ENCODE results near the gene HELQ. TPM values are rescaled to one million over a fixed set of nuclear protein-coding genes. Genes with fewer than 3 reads are reported as not detected.

HELQ gene
- total and polyA plus RNA-seq, 2 of the 4 experiments (the other 2 are of a cell fraction): 8.8 to 9.1 TPM

DNA sequence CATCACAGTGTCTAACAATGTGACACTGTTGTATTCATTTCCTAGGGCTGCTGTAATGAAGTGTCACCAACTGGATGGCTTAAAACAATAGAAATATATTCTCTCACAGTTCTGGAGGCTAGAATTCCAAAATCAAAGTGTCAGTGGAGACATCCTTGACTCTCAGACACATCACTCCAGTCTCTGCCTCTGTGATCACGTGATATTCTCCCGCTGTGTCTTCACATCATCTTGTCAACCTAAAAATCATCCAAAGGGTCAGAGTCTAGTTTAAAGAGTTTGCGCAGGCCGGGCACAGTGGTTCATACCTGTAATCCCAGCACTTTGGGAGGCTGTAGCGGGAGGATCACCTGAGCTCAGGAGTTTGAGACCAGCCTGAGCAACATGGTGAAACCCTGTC lies 84.4 kb downstream of the HELQ start:
- in situ Hi-C loops (cut with MboI; ENCODE audit: low sequenced_read_pairs): no loop called here
- no peak overlapping the region for H3K4me2 ChIP-seq (ENCODE audit: low read depth, low read length)
- H3K27me3 ChIP-seq (ENCODE audit: control insufficient read depth, insufficient read depth, low read length): peaks cover 14% of the 10 kb centered on the region
- ATAC-seq (ENCODE audit: low read depth) (no peak), DNase-seq (no peak)
- no peak overlapping the region for H3K56ac ChIP-seq (ENCODE audit: extremely low read depth, insufficient read depth, low read length)
- H3K23ac ChIP-seq (ENCODE audit: low read depth, low read length): no peak overlapping the region
- no peak overlapping the region for H3K4me3 ChIP-seq (ENCODE audit: insufficient read depth, low read depth, low read length)
- no peak overlapping the region for H3K9ac ChIP-seq (ENCODE audit: low read depth, low read length)
- H2BK15ac ChIP-seq (ENCODE audit: low read depth, low read length): no peak overlapping the region
- H4K91ac ChIP-seq (ENCODE audit: insufficient read depth, low read depth, low read length): no peak overlapping the region
- no peak overlapping the region for H4K5ac ChIP-seq (ENCODE audit: low read depth, low read length)
- no peak overlapping the region for H2BK20ac ChIP-seq (ENCODE audit: low read depth, low read length)
- TF ChIP-seq RFX5 (IDR thresholded peaks at IDR 0.05; ENCODE audit: low read depth, low read length) (no peak), RCOR1 (IDR thresholded peaks at IDR 0.05; ENCODE audit: insufficient replicate concordance, low read length) (no peak), BHLHE40 (IDR thresholded peaks at IDR 0.05; ENCODE audit: low read depth, low read length) (no peak), MAZ (IDR thresholded peaks at IDR 0.05; ENCODE audit: borderline replicate concordance, low read depth, low read length) (no peak), CHD1 (IDR thresholded peaks at IDR 0.05; ENCODE audit: low read depth, low read length) (no peak), SMC3 (IDR thresholded peaks at IDR 0.05; ENCODE audit: low read depth, low read length) (no peak), CEBPB (IDR thresholded peaks at IDR 0.05; ENCODE audit: low read depth, low read length) (no peak), NFE2L2 (IDR thresholded peaks at IDR 0.05; ENCODE audit: low read depth, low read length) (no peak), MAFK (IDR thresholded peaks at IDR 0.05; ENCODE audit: low read depth, low read length) (no peak), MXI1 (IDR thresholded peaks at IDR 0.05; ENCODE audit: borderline replicate concordance, low read depth, low read length) (no peak), POLR2A (IDR thresholded peaks at IDR 0.05; ENCODE audit: low read depth, low read length) (no peak), FOS (IDR thresholded peaks at IDR 0.05; ENCODE audit: low read depth, low read length) (no peak), RAD21 (IDR thresholded peaks at IDR 0.05; ENCODE audit: low read length) (no peak)
- TF ChIP-seq, protein P1, sequence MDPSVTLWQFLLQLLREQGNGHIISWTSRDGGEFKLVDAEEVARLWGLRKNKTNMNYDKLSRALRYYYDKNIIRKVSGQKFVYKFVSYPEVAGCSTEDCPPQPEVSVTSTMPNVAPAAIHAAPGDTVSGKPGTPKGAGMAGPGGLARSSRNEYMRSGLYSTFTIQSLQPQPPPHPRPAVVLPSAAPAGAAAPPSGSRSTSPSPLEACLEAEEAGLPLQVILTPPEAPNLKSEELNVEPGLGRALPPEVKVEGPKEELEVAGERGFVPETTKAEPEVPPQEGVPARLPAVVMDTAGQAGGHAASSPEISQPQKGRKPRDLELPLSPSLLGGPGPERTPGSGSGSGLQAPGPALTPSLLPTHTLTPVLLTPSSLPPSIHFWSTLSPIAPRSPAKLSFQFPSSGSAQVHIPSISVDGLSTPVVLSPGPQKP (IDR thresholded peaks at IDR 0.05; ENCODE audit: borderline replicate concordance, low read depth, low read length): no peak
- TF ChIP-seq, protein P2, sequence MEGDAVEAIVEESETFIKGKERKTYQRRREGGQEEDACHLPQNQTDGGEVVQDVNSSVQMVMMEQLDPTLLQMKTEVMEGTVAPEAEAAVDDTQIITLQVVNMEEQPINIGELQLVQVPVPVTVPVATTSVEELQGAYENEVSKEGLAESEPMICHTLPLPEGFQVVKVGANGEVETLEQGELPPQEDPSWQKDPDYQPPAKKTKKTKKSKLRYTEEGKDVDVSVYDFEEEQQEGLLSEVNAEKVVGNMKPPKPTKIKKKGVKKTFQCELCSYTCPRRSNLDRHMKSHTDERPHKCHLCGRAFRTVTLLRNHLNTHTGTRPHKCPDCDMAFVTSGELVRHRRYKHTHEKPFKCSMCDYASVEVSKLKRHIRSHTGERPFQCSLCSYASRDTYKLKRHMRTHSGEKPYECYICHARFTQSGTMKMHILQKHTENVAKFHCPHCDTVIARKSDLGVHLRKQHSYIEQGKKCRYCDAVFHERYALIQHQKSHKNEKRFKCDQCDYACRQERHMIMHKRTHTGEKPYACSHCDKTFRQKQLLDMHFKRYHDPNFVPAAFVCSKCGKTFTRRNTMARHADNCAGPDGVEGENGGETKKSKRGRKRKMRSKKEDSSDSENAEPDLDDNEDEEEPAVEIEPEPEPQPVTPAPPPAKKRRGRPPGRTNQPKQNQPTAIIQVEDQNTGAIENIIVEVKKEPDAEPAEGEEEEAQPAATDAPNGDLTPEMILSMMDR (conservative IDR thresholded peaks at IDR 0.05; ENCODE audit: low read depth, low read length): no peak
- TF ChIP-seq, protein P3, sequence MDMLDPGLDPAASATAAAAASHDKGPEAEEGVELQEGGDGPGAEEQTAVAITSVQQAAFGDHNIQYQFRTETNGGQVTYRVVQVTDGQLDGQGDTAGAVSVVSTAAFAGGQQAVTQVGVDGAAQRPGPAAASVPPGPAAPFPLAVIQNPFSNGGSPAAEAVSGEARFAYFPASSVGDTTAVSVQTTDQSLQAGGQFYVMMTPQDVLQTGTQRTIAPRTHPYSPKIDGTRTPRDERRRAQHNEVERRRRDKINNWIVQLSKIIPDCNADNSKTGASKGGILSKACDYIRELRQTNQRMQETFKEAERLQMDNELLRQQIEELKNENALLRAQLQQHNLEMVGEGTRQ (IDR thresholded peaks at IDR 0.05; ENCODE audit: low read depth, low read length): no peak
- H2AFZ ChIP-seq (replicated peaks; ENCODE audit: low read length, poor library complexity): no peak overlapping the region
- H3K79me1 ChIP-seq (ENCODE audit: low read depth in 1 of 2, low read length in 2 of 2): no peaks in the 10 kb centered on the region
- no peak overlapping the region for H3K14ac ChIP-seq (replicated peaks; ENCODE audit: low read depth, low read length)
- no peaks in the 10 kb centered on the region for H4K20me1 ChIP-seq (ENCODE audit: insufficient read depth, low read length)
- no peak overlapping the region for H3K27ac ChIP-seq (ENCODE audit: insufficient read depth, low read length)
- no peaks in the 10 kb centered on the region for H3K9me3 ChIP-seq (ENCODE audit: control insufficient read depth, insufficient read depth, low read length)
- ChIA-PET CTCF (interaction anchor here (1.1 to 1.9 kb wide), 2 partner anchors 8 to 12 kb away, joined by 3 to 5 read pairs; no protein-coding TSS in a partner anchor), POLR2A (ENCODE audit: unreplicated experiment) (no interaction called here)
- no peak overlapping the region for H2BK120ac ChIP-seq (ENCODE audit: low read depth, low read length)
- H2BK5ac ChIP-seq (ENCODE audit: low read depth, low read length, poor library complexity, severe bottlenecking): no peak overlapping the region
- no peak overlapping the region for H3K18ac ChIP-seq (ENCODE audit: low read depth, low read length)
- H2AK5ac ChIP-seq (ENCODE audit: low read depth, low read length): no peak overlapping the region
- no peak overlapping the region for H4K8ac ChIP-seq (ENCODE audit: low read depth in 2 of 2, low read length in 2 of 2)
- BruUV-seq (replicated peaks): no TSS peak
- no peaks in the 10 kb centered on the region for H3K36me3 ChIP-seq (ENCODE audit: control insufficient read depth, insufficient read depth, low read length)
- no peak overlapping the region for H3K4ac ChIP-seq (ENCODE audit: low read depth, low read length)
- intact Hi-C loops (cut with micrococcal nuclease): no loop called here
- no peak overlapping the region for H2AK9ac ChIP-seq (replicated peaks; ENCODE audit: low read depth, low read length, poor library complexity)
- no CpG with 5 or more reads among the region's 5 CpGs for WGBS, 2 experiments (ENCODE audit: extremely low coverage in 2 of 2, insufficient read length in 1 of 2)
- H3K4me1 ChIP-seq (ENCODE audit: control insufficient read depth, insufficient read depth, low read length): no peaks in the 10 kb centered on the region
- dilution Hi-C loops (cut with HindIII; ENCODE audit: low sequenced_read_pairs, unreplicated experiment): no loop called here
- no peaks in the 10 kb centered on the region for H3K9me1 ChIP-seq (ENCODE audit: insufficient read depth, low read length)

Data from IMR-90 (cell line).